Thymus (tissue), 11 donors: ENCODE measurements around the gene METRNL. TPM values are rescaled to one million over a fixed set of nuclear protein-coding genes. Genes with fewer than 3 reads are reported as not detected.
A peak's percentile ranks its signal among the peaks of the same experiment; 100 is the strongest.

Source experiments
- DNase-seq, 9 donors: peaks; one replicate each; pipeline ENCODE4 v3.0.0-alpha.2; 2013; ENCODE audit warnings: low spot score in 9 of 9, low read depth in 6 of 9, missing footprints in 1 of 9
- H3K27ac ChIP-seq, 2 donors: one replicate each; pipeline ENCODE4 v1.5.1; 2013; ENCODE audit warnings: control low read depth in 1 of 2, low read depth in 1 of 2, low read length in 1 of 2, mild to moderate bottlenecking in 1 of 2, moderate library complexity in 1 of 2
- H3K27me3 ChIP-seq, 2 donors: one replicate each; pipeline ENCODE4 v1.5.1; 2013; ENCODE audit warnings: low read length in 1 of 2; ENCODE audit not compliant: control insufficient read depth in 2 of 2, insufficient read depth in 1 of 2
- H3K36me3 ChIP-seq, 2 donors: one replicate each; pipeline ENCODE4 v1.5.1; 2013; ENCODE audit warnings: low read length in 1 of 2, mild to moderate bottlenecking in 1 of 2, moderate library complexity in 1 of 2; ENCODE audit not compliant: control insufficient read depth in 2 of 2, insufficient read depth in 2 of 2
- H3K4me1 ChIP-seq, 2 donors: one replicate each; pipeline ENCODE4 v1.5.1; 2013; ENCODE audit warnings: low read length in 2 of 2; ENCODE audit not compliant: control insufficient read depth in 2 of 2, insufficient read depth in 2 of 2
- H3K4me3 ChIP-seq, 2 donors: one replicate each; pipeline ENCODE4 v1.5.1; 2013; ENCODE audit warnings: low read length in 2 of 2, control low read depth in 1 of 2, mild to moderate bottlenecking in 1 of 2
- H3K9me3 ChIP-seq, 2 donors: one replicate each; pipeline ENCODE4 v1.5.1; 2013; ENCODE audit warnings: low read length in 1 of 2, mild to moderate bottlenecking in 1 of 2; ENCODE audit not compliant: control insufficient read depth in 2 of 2, insufficient read depth in 1 of 2
- WGBS: extraction: QIAGEN DNeasy Blood & Tissue Kit; methylation state at CpG from one replicate; pipeline ENCODE4 v1.1.7; 2013; 5-methylcytosine and 5-hydroxymethylcytosine counted together
- polyA plus RNA-seq: library from polyadenylated mRNA; stranded (reverse); fragments of 200-250 nt; gene quantifications from one replicate; pipeline ENCODE4 v1.2.3, GENCODE V29; 2013
- total RNA-seq: library from RNA; stranded (reverse); fragments of 120-200 nt; gene quantifications from one replicate; pipeline ENCODE4 v1.2.4, GENCODE V29; 2013
- donor health status: healthy.

METRNL gene
- total and polyA plus RNA-seq, 2 donors, result 7.7 to 42.8 TPM

DNA sequence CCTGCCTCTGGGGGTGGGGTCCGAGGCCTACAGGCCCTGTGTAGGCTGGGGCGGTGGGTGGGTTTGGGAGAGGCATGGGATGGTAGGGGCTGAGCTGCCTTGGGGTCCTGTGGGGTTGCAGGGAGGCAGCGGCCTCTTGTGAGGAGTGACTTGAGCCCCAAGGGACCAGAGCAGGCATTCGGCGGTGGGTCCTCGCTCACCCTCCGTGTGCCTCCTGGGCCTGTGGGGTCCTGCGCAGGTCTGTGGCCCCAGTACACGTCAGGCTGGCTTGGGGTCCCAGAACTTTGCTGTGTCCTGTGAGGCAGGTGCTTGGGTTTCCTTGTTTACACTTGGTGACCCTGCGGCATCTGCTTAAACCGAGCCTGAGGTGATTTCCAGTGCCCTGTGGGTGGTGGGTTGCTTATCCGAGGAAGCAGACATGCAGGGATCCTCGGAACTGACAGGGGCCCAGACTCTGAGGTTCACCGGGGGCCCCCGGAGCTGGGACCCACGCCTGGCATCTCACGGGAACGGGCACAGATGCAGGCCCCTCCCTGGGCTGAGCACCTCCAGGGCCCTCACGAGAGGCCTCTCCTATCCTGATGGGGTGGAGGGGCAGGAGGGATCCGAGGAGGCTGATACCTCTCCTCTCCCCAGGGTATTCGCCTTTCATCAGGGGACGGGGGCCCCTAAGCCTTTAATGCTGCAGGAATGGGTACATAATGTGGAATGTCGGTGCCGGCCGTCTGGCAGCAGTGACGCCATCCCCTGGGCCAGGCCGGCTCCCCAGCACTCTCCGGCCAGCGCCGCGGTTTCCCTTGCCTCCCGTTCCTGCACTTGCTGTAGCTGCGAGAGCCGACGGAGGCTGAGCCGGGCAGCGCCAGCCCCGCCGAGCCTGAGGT is 7.7 kb downstream of the METRNL start:
- no peaks in the 10 kb centered on the region for H3K36me3 ChIP-seq
- H3K4me1 ChIP-seq, result peaks cover 0 to 14% of the 10 kb centered on the region in 2 donors
- no peak overlapping the region for H3K4me3 ChIP-seq

DNA sequence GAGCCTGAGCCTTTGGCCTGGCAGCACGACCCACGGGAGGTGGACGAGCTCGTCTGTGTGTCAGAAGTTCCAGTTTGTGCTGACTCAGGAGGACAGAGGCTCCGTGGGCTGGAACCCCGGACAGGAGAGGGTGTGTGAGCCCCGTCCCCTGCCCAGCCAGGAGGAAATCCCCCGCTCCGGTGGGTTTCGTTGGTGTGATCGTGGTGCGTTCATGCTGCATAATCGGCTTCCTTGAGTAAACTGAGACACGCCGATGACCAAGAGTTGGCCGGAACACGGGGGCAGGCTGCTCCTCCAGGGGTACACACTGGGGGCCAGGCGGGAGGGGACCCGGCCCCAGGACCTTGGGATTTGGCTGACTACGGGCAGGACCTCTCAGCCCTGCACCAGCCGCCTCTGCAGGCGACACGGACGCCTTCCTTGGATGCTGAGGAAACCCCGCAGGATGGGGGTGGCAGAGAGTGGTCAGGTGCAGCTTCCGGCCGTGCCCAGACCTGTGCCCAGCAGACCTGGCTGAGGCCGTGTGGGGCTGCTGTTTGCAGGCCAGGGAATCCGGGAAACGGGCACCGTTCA is 8.5 kb downstream of the METRNL start:
- H3K27me3 ChIP-seq, result peaks cover 3 to 26% of the 10 kb centered on the region in 2 donors
- H3K4me1 ChIP-seq, result peaks cover 0 to 14% of the 10 kb centered on the region in 2 donors
- H3K27ac ChIP-seq, result no peak overlapping the region
- no peak for DNase-seq
- 96% methylated on average over 31 of the region's 31 CpGs for WGBS
- no peaks in the 10 kb centered on the region for H3K36me3 ChIP-seq
- no peak overlapping the region for H3K4me3 ChIP-seq
- peaks cover 0 to 1% of the 10 kb centered on the region in 2 donors for H3K9me3 ChIP-seq

More for the DNA sequence above, 7.7 kb downstream of the METRNL start:
- 97% methylated on average over 39 of the region's 39 CpGs for WGBS
- Histone ChIP-seq H3K27ac (no peak overlapping the region), H3K9me3 (no peaks in the 10 kb centered on the region), H3K27me3 (peaks cover 3 to 33% of the 10 kb centered on the region in 2 donors)
- no peak for DNase-seq

DNA sequence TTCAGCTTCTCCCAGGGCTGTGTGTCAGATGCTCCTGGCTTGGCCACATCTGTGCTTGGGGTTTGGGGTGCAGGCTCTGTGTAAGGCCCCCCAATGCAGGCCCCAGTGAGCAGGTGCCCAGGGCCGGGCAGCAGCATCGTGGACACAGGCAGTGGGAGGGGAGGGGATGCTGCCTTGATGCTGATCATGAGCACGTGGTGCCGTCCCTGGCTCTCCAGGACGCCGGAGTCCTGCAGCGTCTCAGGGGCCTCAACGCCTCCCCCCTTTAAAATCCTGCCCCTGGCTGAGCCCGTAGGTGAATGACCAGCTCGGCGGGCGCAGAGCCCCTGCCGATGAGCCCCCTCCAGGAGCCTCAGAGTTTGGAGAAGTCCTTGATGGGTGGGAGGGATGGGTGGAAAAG is 9.0 kb downstream of the METRNL start:
- H3K36me3 ChIP-seq, result no peaks in the 10 kb centered on the region
- H3K4me1 ChIP-seq, result peaks cover 0 to 13% of the 10 kb centered on the region in 2 donors

DNA sequence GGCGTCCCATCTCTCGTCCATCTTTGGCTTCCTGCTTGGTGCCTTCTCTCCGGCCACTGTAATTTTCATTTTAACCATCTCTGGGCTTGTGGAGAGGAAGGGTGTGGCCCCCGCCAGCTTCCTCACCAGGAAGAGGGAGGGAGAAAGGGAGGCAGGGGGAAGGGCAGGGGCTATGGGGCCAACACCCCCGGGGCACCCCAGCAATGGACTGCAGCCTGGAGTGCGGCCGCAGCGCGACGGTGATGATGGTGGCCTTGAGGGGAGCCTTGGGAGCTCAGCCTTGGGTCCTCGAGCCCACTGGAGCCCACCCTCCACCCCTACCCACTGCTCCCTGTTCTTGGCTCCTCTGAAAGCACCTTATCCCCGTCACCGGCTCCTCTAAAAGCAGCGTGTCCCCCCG is 9.5 kb downstream of the METRNL start:
- Histone ChIP-seq H3K4me1 (peaks cover 0 to 9% of the 10 kb centered on the region in 2 donors), H3K27me3 (peaks cover 0 to 17% of the 10 kb centered on the region in 2 donors), H3K36me3 (no peaks in the 10 kb centered on the region), H3K4me3 (no peak overlapping the region), H3K9me3 (peaks cover 0 to 1% of the 10 kb centered on the region in 2 donors), H3K27ac (no peak overlapping the region)
- DNase-seq, result no peak
- 90% methylated on average over 15 of the region's 15 CpGs for WGBS

More for the DNA sequence above, 9.0 kb downstream of the METRNL start:
- Histone ChIP-seq H3K9me3 (peaks cover 0 to 1% of the 10 kb centered on the region in 2 donors), H3K4me3 (no peak overlapping the region), H3K27ac (no peak overlapping the region), H3K27me3 (peaks cover 1 to 20% of the 10 kb centered on the region in 2 donors)
- DNase-seq, result no peak
- WGBS, result 90% methylated on average over 13 of the region's 13 CpGs

GRCh38 chr17:83089328-83090132 is 10.1 kb downstream of the METRNL start:
- peaks cover 0 to 13% of the 10 kb centered on the region in 2 donors for H3K27me3 ChIP-seq
- no peak overlapping the region for H3K4me3 ChIP-seq
- H3K36me3 ChIP-seq, result no peaks in the 10 kb centered on the region
- no peak for DNase-seq
- H3K4me1 ChIP-seq, result peaks cover 0 to 3% of the 10 kb centered on the region in 2 donors
- H3K9me3 ChIP-seq, result peaks cover 0 to 1% of the 10 kb centered on the region in 2 donors
- WGBS, result 94% methylated on average over 47 of the region's 47 CpGs
- no peak overlapping the region for H3K27ac ChIP-seq

GRCh38 chr17:83090444-83091256 is 11.2 kb downstream of the METRNL start:
- Histone ChIP-seq H3K4me1 (no peaks in the 10 kb centered on the region), H3K27me3 (peaks cover 0 to 5% of the 10 kb centered on the region in 2 donors), H3K9me3 (peaks cover 0 to 1% of the 10 kb centered on the region in 2 donors), H3K36me3 (no peaks in the 10 kb centered on the region), H3K27ac (peak overlapping the region in 1 of 2 donors; percentile 20), H3K4me3 (no peak overlapping the region)
- DNase-seq, result no peak
- WGBS, result 95% methylated on average over 32 of the region's 32 CpGs

DNA sequence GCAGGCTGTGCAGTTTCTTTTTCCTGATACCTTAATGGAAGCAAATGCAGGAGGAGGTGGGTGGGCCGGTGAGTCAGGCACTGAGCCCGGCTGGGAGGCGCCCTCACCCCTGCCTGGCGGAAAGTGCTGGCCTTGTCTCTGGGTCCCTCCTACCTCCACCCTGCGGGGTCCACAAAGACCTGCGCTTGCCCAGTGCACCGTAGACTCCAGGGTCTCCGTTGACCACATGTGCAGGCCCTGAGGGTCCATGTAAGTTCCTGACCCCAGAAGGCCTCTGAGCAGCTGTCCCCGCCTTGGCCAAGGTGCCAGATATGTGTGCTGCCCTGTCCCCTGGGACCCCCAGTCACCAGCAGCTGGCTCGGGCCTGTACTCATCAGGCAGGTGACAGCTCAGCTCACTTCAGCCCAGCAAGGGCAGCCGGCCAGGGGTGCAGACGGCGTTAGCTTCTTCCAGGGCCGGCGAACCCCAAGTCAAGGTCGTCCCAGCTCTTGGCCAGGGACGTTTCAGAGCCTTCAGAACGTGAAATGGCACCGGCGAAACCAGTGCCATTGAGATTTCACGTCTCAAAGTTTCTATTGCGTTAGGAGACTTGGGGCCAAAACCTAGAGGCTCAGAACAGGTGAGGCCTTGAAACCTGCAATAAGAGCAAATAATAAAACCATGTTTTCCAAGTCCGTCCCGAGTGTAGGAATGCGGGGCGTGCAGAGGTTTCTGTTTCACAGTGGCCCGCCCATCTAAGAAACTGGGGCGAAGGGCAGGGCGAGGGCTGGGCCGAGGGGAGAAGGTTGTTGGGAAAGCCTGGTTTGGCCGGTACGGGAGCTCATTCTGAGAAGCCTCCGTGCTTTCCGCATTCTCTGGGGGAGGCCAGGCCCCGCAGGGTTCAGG is 12.1 kb downstream of the METRNL start:
- no peak overlapping the region for H3K27ac ChIP-seq
- no peak overlapping the region for H3K4me3 ChIP-seq
- peaks cover 0 to 2% of the 10 kb centered on the region in 2 donors for H3K27me3 ChIP-seq
- DNase-seq, result no peak
- peaks cover 0 to 1% of the 10 kb centered on the region in 2 donors for H3K9me3 ChIP-seq
- no peaks in the 10 kb centered on the region for H3K36me3 ChIP-seq
- H3K4me1 ChIP-seq, result no peaks in the 10 kb centered on the region
- WGBS, result 96% methylated on average over 35 of the region's 35 CpGs

- Histone ChIP-seq H3K4me3 (no peak overlapping the region), H3K9me3 (peaks cover 0 to 1% of the 10 kb centered on the region in 2 donors), H3K27me3 (peaks cover 0 to 5% of the 10 kb centered on the region in 2 donors), H3K4me1 (peaks cover 0 to under 1% of the 10 kb centered on the region in 2 donors), H3K27ac (no peak overlapping the region), H3K36me3 (no peaks in the 10 kb centered on the region)
- no peak for DNase-seq
- 95% methylated on average over 26 of the region's 26 CpGs for WGBS
Observed at GRCh38 chr17:83092186-83092585, 12.8 kb downstream of the METRNL start.
